Endometrium (tissue), 2 donors: ENCODE data around the gene TSPAN10.

Source experiments
- FAIRE-seq: peaks from 2 replicates; lab custom pipeline; 2012; peaks lifted over from hg19 to GRCh38; lab: Jason Lieb, UNC
- donor health status: control.
- donor health status: control.

Gene TSPAN10

GRCh38 chr17:81635431-81635830 lies 1.6 kb upstream of the TSPAN10 start:
- no peak for FAIRE-seq

- FAIRE-seq: no peak
Observed at GRCh38 chr17:81635973-81636504, 957 bp upstream of the TSPAN10 start.

- FAIRE-seq: no peak
Observed at GRCh38 chr17:81638683-81639082, 1.7 kb downstream of the TSPAN10 start.

GRCh38 chr17:81640011-81640410 lies 3.0 kb downstream of the TSPAN10 start:
- no peak for FAIRE-seq

GRCh38 chr17:81641825-81642489 lies 5.0 kb downstream of the TSPAN10 start:
- no peak for FAIRE-seq

GRCh38 chr17:81644496-81644895 lies 7.5 kb downstream of the TSPAN10 start:
- no peak for FAIRE-seq

GRCh38 chr17:81644976-81645952 lies 8.3 kb downstream of the TSPAN10 start:
- no peak for FAIRE-seq

GRCh38 chr17:81646869-81647600 lies 10.0 kb downstream of the TSPAN10 start:
- no peak for FAIRE-seq

- no peak for FAIRE-seq
Observed at GRCh38 chr17:81647640-81648012, 10.6 kb downstream of the TSPAN10 start.

GRCh38 chr17:81648013-81648706 lies 11.2 kb downstream of the TSPAN10 start:
- no peak for FAIRE-seq

GRCh38 chr17:81648707-81649085 lies 11.7 kb downstream of the TSPAN10 start:
- no peak for FAIRE-seq

- FAIRE-seq: no peak
Observed at GRCh38 chr17:81650951-81651350, 14.0 kb downstream of the TSPAN10 start.

- no peak for FAIRE-seq
Observed at GRCh38 chr17:81651692-81652091, 14.7 kb downstream of the TSPAN10 start.

GRCh38 chr17:81652906-81653771 lies 16.1 kb downstream of the TSPAN10 start:
- no peak for FAIRE-seq

- no peak for FAIRE-seq
Observed at GRCh38 chr17:81655378-81656117, 18.6 kb downstream of the TSPAN10 start.

GRCh38 chr17:81656118-81656743 lies 19.2 kb downstream of the TSPAN10 start, which contains the start of gene PDE6G:
PDE6G (minus strand) TSS chr17:81656542; CDS start chr17:81653305, 3,237 bp downstream.
- FAIRE-seq: no peak

- no peak for FAIRE-seq
Observed at GRCh38 chr17:81656835-81657234, 19.8 kb downstream of the TSPAN10 start.

GRCh38 chr17:81659038-81659437 lies 22.0 kb downstream of the TSPAN10 start:
- no peak for FAIRE-seq

GRCh38 chr17:81660441-81660840 lies 23.4 kb downstream of the TSPAN10 start:
- FAIRE-seq: no peak
